ENCODE measurements around the gene PLA2G15. TPM values are rescaled to one million over a fixed set of nuclear protein-coding genes. Genes with fewer than 3 reads are reported as not detected.

Gene PLA2G15
- total and polyA plus RNA-seq, 2 of the 13 experiments (the other 11 are each of a cell fraction or from before 2014, with no cell fraction given), result 14.4 to 23.7 TPM

DNA sequence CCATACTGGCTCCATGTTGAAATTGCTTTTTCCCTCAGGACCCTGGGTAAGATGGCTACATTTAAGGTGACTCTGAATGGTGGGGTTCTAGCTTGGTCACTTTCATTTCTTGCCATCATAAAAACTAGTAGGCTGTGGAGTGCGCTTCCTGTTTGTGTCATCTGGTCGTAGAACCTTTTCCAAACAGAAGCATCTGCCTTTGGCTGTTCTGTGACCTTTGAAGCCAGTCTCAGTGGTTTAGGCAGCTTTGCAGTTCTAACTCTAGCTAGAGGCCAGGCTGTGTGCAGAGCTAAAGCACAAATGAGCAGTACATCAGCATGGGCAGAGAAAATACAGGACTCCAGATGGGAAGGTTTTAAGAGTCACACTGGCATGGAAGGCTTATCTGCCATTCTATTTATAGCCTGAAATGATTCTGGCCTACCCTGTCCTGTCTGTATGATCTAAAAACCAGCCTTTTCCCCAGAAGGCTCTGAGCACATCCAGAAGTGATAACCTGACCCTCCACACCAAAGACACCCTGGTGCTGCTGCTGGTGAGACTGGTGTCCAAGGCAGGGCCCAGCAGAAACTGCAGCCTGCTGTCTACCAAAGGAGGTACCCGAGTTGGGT, 17.9 kb upstream of the PLA2G15 start (continued):
- TF ChIP-seq NFAT5 (CRISPR knock-in tag; IDR thresholded peaks at IDR 0.05), result no peak
- TF ChIP-seq MLLT10 (CRISPR knock-in tag; IDR thresholded peaks at IDR 0.05), result no peak
- TF ChIP-seq, protein P1, sequence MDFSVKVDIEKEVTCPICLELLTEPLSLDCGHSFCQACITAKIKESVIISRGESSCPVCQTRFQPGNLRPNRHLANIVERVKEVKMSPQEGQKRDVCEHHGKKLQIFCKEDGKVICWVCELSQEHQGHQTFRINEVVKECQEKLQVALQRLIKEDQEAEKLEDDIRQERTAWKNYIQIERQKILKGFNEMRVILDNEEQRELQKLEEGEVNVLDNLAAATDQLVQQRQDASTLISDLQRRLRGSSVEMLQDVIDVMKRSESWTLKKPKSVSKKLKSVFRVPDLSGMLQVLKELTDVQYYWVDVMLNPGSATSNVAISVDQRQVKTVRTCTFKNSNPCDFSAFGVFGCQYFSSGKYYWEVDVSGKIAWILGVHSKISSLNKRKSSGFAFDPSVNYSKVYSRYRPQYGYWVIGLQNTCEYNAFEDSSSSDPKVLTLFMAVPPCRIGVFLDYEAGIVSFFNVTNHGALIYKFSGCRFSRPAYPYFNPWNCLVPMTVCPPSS (IDR thresholded peaks at IDR 0.05), result no peak
- TF ChIP-seq CAMTA2 (CRISPR knock-in tag; IDR thresholded peaks at IDR 0.05; ENCODE audit: borderline replicate concordance), result no peak
- no peak for TF ChIP-seq DRAP1 (CRISPR knock-in tag; IDR thresholded peaks at IDR 0.05)
- 0 out of 2 replicates have a peak, but pooled peaks have one; percentile 5 for TF ChIP-seq TOPORS (CRISPR knock-in tag; IDR thresholded peaks at IDR 0.05)
- TF ChIP-seq ZNF234 (CRISPR knock-in tag; conservative IDR thresholded peaks at IDR 0.05), result no peak
- TF ChIP-seq ZMAT5 (CRISPR knock-in tag; IDR thresholded peaks at IDR 0.05; ENCODE audit: borderline replicate concordance, low read depth), result no peak
- no peak for TF ChIP-seq ZNF430 (CRISPR knock-in tag; IDR thresholded peaks at IDR 0.05)
- TF ChIP-seq GPBP1L1 (CRISPR knock-in tag; IDR thresholded peaks at IDR 0.05), result no peak
- no peak for TF ChIP-seq PHF5A (CRISPR knock-in tag; IDR thresholded peaks at IDR 0.05; ENCODE audit: low read depth, unreplicated experiment)
- no peak for TF ChIP-seq ZFP36 (IDR thresholded peaks at IDR 0.05; ENCODE audit: borderline replicate concordance, low read depth, low read length, partially characterized antibody)
- TF ChIP-seq ZNF10 (CRISPR knock-in tag; IDR thresholded peaks at IDR 0.05; ENCODE audit: borderline replicate concordance, low read depth), result no peak
- TF ChIP-seq ZSCAN22 (CRISPR knock-in tag; IDR thresholded peaks at IDR 0.05), result no peak
- no peak for TF ChIP-seq ZNF800 (CRISPR knock-in tag; IDR thresholded peaks at IDR 0.05)
- no peak for TF ChIP-seq SMC3 (IDR thresholded peaks at IDR 0.05; ENCODE audit: low read length)
- TF ChIP-seq RXRA (CRISPR knock-in tag; IDR thresholded peaks at IDR 0.05), result no peak
- TF ChIP-seq GTF3A (CRISPR knock-in tag; conservative IDR thresholded peaks at IDR 0.05), result no peak

Measured in HepG2 (cell line).